Measurements from ENCODE around the gene EXOC4. TPM values are rescaled to one million over a fixed set of nuclear protein-coding genes. Genes with fewer than 3 reads are reported as not detected.

The EXOC4 gene
- total RNA-seq, 2 donors from 2014 or later: 62.0 to 146 TPM

DNA sequence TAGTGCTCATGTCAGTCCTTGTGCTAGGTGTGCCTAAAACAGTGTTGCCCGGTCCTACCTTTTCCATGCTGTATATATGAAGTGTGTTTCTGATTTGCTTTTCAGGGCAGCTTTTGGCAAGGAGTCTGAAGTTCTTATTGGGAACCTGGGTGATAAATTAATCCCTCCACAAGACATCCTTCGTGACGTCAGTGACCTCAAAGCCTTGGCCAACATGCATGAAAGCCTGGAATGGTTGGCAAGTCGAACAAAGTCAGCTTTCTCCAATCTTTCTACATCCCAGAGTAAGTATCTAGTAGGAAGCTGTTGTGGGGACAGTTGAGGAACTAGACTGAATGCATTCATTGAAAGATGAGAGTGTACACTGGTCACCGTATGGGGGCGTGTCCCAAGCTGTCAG lies 684.9 kb downstream of the EXOC4 start:
- TF ChIP-seq, protein P1, sequence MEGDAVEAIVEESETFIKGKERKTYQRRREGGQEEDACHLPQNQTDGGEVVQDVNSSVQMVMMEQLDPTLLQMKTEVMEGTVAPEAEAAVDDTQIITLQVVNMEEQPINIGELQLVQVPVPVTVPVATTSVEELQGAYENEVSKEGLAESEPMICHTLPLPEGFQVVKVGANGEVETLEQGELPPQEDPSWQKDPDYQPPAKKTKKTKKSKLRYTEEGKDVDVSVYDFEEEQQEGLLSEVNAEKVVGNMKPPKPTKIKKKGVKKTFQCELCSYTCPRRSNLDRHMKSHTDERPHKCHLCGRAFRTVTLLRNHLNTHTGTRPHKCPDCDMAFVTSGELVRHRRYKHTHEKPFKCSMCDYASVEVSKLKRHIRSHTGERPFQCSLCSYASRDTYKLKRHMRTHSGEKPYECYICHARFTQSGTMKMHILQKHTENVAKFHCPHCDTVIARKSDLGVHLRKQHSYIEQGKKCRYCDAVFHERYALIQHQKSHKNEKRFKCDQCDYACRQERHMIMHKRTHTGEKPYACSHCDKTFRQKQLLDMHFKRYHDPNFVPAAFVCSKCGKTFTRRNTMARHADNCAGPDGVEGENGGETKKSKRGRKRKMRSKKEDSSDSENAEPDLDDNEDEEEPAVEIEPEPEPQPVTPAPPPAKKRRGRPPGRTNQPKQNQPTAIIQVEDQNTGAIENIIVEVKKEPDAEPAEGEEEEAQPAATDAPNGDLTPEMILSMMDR (IDR thresholded peaks at IDR 0.05): no peak
- TF ChIP-seq POLR2A (IDR thresholded peaks at IDR 0.05): no peak
- no peak for ATAC-seq

DNA sequence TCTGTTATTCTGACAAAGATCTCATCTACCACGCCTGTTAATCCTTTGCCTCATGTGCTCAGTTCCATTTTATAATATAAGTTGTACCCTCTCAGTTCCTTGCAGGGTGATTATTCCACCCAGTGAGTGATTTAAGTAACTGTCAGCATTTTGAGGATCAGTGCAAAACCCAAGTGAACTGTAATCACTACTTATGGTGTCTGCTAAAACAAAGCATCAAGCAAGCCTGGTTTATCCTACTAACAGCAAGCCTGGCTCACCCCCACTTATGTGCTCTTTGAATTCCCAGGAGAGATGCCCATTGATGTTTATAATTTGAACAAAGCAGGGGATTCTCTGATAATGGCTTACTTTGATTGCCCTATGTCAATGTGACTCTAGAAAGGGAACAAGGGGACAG lies 687.5 kb downstream of the EXOC4 start:
- no peak overlapping the region for H3K4me3 ChIP-seq
- WGBS, 2 donors: 90 to 94% methylated on average over 1 of the region's 1 CpG
- H3K27ac ChIP-seq: no peak overlapping the region
- ATAC-seq (no peak), DNase-seq (no peak)
- H3K4me1 ChIP-seq: no peaks in the 10 kb centered on the region
- TF ChIP-seq, protein P1 (IDR thresholded peaks at IDR 0.05): no peak
- TF ChIP-seq POLR2A (IDR thresholded peaks at IDR 0.05): no peak
- no peaks in the 10 kb centered on the region for H3K36me3 ChIP-seq (replicated peaks in 1 of 2; ENCODE audit: insufficient read depth in 1 of 2, low read depth in 2 of 2)
- H3K27me3 ChIP-seq: no peaks in the 10 kb centered on the region
- no peaks in the 10 kb centered on the region for H3K9me3 ChIP-seq
- intact Hi-C loops (cut with DNase I): no loop called here

More for the DNA sequence above, 684.9 kb downstream of the EXOC4 start:
- no peaks in the 10 kb centered on the region for H3K4me1 ChIP-seq
- no peaks in the 10 kb centered on the region for H3K36me3 ChIP-seq (replicated peaks in 1 of 2; ENCODE audit: insufficient read depth in 1 of 2, low read depth in 2 of 2)
- DNase-seq: no peak
- WGBS, 2 donors: 89 to 97% methylated on average over 6 of the region's 6 CpGs
- no peak overlapping the region for H3K4me3 ChIP-seq
- no peaks in the 10 kb centered on the region for H3K27me3 ChIP-seq
- H3K9me3 ChIP-seq: no peaks in the 10 kb centered on the region
- intact Hi-C loops (cut with DNase I): no loop called here
- no peak overlapping the region for H3K27ac ChIP-seq

DNA sequence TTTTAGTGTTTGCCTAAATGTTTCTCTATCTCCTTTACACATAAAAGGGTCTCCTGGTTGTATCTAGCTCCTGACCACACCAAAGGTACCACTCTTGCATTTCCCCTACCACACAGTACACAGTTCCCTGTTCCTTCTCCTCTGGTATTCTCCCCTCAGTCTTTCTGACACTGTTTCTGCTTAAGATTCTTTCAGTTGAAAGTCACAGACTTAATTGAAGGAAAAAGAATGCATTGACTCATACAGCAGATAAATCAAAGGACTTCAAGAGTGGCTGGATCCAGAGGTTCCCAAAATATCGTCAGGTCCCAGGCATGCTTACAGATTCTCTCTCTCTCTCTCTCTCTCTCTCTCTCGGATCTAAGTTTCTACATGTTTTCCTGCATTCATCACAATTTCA lies 688.6 kb downstream of the EXOC4 start:
- no peaks in the 10 kb centered on the region for H3K27me3 ChIP-seq
- no peaks in the 10 kb centered on the region for H3K4me1 ChIP-seq
- H3K27ac ChIP-seq: no peak overlapping the region
- 86 to 88% methylated on average over 2 of the region's 2 CpGs for WGBS, 2 donors
- DNase-seq: no peak
- H3K9me3 ChIP-seq: no peaks in the 10 kb centered on the region
- TF ChIP-seq, protein P1 (IDR thresholded peaks at IDR 0.05): no peak
- no peaks in the 10 kb centered on the region for H3K36me3 ChIP-seq (replicated peaks in 1 of 2; ENCODE audit: insufficient read depth in 1 of 2, low read depth in 2 of 2)
- no peak overlapping the region for H3K4me3 ChIP-seq
- no peak for ATAC-seq
- intact Hi-C loops (cut with DNase I): no loop called here

DNA sequence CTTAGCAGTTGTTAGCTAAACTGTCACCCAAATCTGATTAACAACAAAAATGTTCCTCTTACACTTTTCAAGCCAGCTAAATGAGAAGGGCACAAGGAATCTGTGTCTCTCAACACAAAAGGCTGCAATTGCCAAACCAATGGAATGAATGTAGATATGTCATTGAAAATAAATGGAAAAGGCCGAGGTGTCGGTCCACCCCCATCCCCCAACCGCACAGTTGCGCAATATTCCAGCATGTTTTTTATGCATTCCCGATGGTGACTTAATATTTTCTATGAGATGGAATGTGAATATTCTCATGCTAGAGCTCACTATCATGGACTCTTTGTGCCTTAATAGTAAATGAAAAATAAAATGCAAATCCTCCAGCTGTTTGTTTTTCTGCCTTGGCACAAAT lies 692.6 kb downstream of the EXOC4 start:
- no peak for DNase-seq
- Histone ChIP-seq H3K9me3 (no peaks in the 10 kb centered on the region), H3K4me1 (no peaks in the 10 kb centered on the region), H3K27ac (no peak overlapping the region), H3K36me3 (replicated peaks in 1 of 2; ENCODE audit: insufficient read depth in 1 of 2, low read depth in 2 of 2) (no peaks in the 10 kb centered on the region), H3K27me3 (no peaks in the 10 kb centered on the region), H3K4me3 (no peak overlapping the region)
- intact Hi-C loops (cut with DNase I): no loop called here
- WGBS, 2 donors: 70 to 76% methylated on average over 5 of the region's 5 CpGs
- no peak for ATAC-seq
- TF ChIP-seq, protein P1 (IDR thresholded peaks at IDR 0.05): no peak
- TF ChIP-seq POLR2A (IDR thresholded peaks at IDR 0.05): no peak

DNA sequence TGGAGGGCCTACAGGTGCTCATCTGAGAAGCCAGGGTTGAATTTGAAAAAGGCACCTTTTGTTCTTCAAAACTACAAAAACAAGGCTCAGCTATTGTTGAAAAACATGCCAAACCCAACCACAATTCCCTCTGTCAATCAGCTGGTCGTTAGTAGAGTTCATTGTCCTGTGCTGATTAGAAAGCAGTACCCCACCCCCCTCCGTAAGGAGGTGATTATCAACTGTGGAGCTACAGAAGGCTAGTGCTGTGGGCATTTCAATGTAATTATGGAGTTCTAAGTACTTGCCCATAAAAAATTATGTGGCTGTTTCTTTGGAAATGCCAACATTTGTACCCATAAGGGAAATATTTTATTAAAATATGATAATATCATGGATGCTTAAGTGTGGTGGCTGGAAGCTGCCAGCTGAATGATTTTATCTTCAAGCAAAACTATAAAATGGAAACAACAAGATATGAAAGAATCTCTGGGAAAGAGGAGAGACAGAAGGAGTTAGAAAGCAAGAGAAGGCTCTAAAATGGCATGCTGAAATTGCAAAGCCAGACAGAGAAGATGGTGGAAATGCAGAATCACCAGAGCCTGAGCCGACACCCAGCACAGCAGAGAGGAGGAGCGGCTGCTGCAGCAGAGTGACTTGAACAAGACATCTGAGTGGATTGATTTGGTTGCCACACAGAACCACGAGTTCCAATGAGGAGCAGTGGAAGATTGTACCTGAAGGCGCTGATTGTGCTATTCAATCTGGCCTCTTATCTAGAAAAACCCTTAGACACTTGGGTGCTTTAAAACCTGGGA lies 694.8 kb downstream of the EXOC4 start:
- TF ChIP-seq POLR2A (IDR thresholded peaks at IDR 0.05): no peak
- TF ChIP-seq, protein P1 (IDR thresholded peaks at IDR 0.05): no peak
- H3K27me3 ChIP-seq: no peaks in the 10 kb centered on the region
- no peak for DNase-seq
- intact Hi-C loops (cut with DNase I): no loop called here
- 84 to 90% methylated on average over 6 of the region's 6 CpGs for WGBS, 2 donors
- no peak for ATAC-seq
- H3K4me3 ChIP-seq: no peak overlapping the region
- no peaks in the 10 kb centered on the region for H3K4me1 ChIP-seq
- H3K27ac ChIP-seq: no peak overlapping the region
- no peaks in the 10 kb centered on the region for H3K36me3 ChIP-seq (replicated peaks in 1 of 2; ENCODE audit: insufficient read depth in 1 of 2, low read depth in 2 of 2)
- no peaks in the 10 kb centered on the region for H3K9me3 ChIP-seq
